Cortex of kidney (tissue), 1 donor: ENCODE results near the gene RUNX2.

Experiments used
- DNase-seq: peaks from one replicate; lab custom pipeline; 2025; lab: John Stamatoyannopoulos, UW

The RUNX2 gene

GRCh38 chr6:45518013-45518720, 190.0 kb downstream of the RUNX2 start:
- no peak for DNase-seq

GRCh38 chr6:45521226-45521625, 193.1 kb downstream of the RUNX2 start:
- DNase-seq = no peak

GRCh38 chr6:45522486-45522885, 194.4 kb downstream of the RUNX2 start:
- no peak for DNase-seq

- no peak for DNase-seq
Measured at GRCh38 chr6:45527210-45527609, 199.1 kb downstream of the RUNX2 start.

- DNase-seq = no peak
Measured at GRCh38 chr6:45531999-45532595, 204.0 kb downstream of the RUNX2 start.

GRCh38 chr6:45532721-45533210, 204.6 kb downstream of the RUNX2 start:
- DNase-seq = no peak

GRCh38 chr6:45533386-45533785, 205.3 kb downstream of the RUNX2 start:
- no peak for DNase-seq

GRCh38 chr6:45535933-45536332, 207.8 kb downstream of the RUNX2 start:
- DNase-seq = no peak

GRCh38 chr6:45537539-45537938, 209.4 kb downstream of the RUNX2 start:
- DNase-seq = no peak

- DNase-seq = no peak
Measured at GRCh38 chr6:45538641-45539547, 210.8 kb downstream of the RUNX2 start.

GRCh38 chr6:45540375-45540920, 212.3 kb downstream of the RUNX2 start:
- DNase-seq = no peak

- no peak for DNase-seq
Measured at GRCh38 chr6:45541934-45542333, 213.8 kb downstream of the RUNX2 start.

GRCh38 chr6:45543298-45544235, 215.4 kb downstream of the RUNX2 start:
- no peak for DNase-seq

GRCh38 chr6:45545416-45545815, 217.3 kb downstream of the RUNX2 start:
- no peak for DNase-seq

GRCh38 chr6:45548657-45549515, 220.8 kb downstream of the RUNX2 start:
- DNase-seq = no peak

GRCh38 chr6:45552536-45552935, 224.4 kb downstream of the RUNX2 start:
- no peak for DNase-seq

- no peak for DNase-seq
Measured at GRCh38 chr6:45553730-45554344, 225.7 kb downstream of the RUNX2 start.

GRCh38 chr6:45554591-45554990, 226.5 kb downstream of the RUNX2 start:
- no peak for DNase-seq

GRCh38 chr6:45555981-45556771, 228.0 kb downstream of the RUNX2 start:
- no peak for DNase-seq
